ENCODE data around the gene CGREF1. TPM values are rescaled to one million over a fixed set of nuclear protein-coding genes. Genes with fewer than 3 reads are reported as not detected.

Gene CGREF1
- total RNA-seq, 1 donor from 2014 or later: 2.2 TPM

DNA sequence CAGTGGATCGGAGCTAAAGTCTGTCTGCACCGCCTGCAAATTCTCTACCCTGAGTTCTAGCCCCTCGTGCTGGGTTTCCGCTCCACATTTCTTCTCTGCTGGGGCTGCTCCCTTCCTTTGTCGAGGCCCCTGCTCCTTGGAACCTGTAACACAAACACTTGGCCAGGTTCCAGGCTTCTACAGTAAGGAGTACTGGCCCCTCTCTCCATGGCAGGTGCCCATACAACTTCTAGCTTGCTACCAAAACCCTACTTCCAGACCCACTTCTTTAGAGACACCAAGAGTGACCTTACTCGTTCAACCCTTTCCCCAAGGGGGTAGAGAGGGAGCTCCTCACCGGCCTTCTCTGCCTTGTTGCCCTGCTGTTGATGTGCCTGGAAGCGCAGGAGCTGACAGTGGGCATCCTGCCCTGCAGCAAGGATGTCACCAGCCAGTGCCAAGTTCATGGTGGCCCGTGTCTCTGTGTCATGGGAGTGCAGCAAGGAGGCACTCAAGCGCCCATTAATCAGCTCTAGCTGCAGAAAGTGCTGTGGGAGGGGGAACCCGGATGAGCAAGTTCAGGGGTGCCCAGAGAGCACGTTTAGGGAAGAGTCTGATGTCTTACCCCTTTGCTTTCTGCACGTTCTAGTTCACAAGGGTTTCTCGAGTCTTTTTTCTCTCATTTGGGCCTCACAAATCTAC, 14.4 kb upstream of the CGREF1 start:
- Histone ChIP-seq H3K27me3 (no peaks in the 10 kb centered on the region), H3K4me3 (peak overlapping the region; percentile 96 to 99), H3K4me1 (peaks cover 20% of the 10 kb centered on the region), H3K9me3 (no peaks in the 10 kb centered on the region), H3K27ac (peak overlapping the region; percentile 89), H3K36me3 (peaks cover 0 to 24% of the 10 kb centered on the region in 2 donors)
- no peak for DNase-seq (ENCODE audit: extremely low spot score in 2 of 2)
- no peak for TF ChIP-seq POLR2AphosphoS5 (IDR thresholded peaks at IDR 0.05; ENCODE audit: insufficient read depth in 1 of 2, low read depth in 1 of 2)
- no peak for TF ChIP-seq POLR2A (IDR thresholded peaks at IDR 0.05)
- TF ChIP-seq, protein P1, sequence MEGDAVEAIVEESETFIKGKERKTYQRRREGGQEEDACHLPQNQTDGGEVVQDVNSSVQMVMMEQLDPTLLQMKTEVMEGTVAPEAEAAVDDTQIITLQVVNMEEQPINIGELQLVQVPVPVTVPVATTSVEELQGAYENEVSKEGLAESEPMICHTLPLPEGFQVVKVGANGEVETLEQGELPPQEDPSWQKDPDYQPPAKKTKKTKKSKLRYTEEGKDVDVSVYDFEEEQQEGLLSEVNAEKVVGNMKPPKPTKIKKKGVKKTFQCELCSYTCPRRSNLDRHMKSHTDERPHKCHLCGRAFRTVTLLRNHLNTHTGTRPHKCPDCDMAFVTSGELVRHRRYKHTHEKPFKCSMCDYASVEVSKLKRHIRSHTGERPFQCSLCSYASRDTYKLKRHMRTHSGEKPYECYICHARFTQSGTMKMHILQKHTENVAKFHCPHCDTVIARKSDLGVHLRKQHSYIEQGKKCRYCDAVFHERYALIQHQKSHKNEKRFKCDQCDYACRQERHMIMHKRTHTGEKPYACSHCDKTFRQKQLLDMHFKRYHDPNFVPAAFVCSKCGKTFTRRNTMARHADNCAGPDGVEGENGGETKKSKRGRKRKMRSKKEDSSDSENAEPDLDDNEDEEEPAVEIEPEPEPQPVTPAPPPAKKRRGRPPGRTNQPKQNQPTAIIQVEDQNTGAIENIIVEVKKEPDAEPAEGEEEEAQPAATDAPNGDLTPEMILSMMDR (IDR thresholded peaks at IDR 0.05): no peak
- intact Hi-C loops (cut with DNase I): loop anchor here (5.0 kb wide), 1 partner anchor 54 kb away; no protein-coding TSS in a partner anchor

DNA sequence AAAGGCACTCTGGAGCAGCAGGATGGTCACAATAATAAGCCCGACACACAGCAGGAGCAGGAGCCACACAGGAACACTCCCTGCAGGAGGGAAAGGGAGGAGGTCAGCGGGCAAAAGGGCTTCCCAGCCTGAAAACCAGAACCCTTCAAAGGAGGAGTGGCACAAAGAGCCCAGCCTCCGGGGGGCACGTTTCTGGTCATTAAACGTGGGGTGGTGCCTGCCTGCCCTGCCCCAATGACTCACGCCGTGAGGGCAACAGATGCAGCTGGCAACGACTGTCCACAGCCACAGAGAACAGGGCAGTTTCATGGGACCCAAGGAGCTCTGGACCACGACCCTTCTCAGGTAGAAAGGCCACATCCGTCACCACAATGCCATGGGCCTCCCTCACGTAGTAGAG, 12.5 kb upstream of the CGREF1 start:
- Histone ChIP-seq H3K4me3 (no peak overlapping the region), H3K27me3 (no peaks in the 10 kb centered on the region), H3K36me3 (peaks cover 0 to 24% of the 10 kb centered on the region in 2 donors), H3K27ac (no peak overlapping the region), H3K9me3 (no peaks in the 10 kb centered on the region), H3K4me1 (peaks cover 20% of the 10 kb centered on the region)
- TF ChIP-seq POLR2A (IDR thresholded peaks at IDR 0.05) (no peak), POLR2AphosphoS5 (IDR thresholded peaks at IDR 0.05; ENCODE audit: insufficient read depth in 1 of 2, low read depth in 1 of 2) (no peak)
- intact Hi-C loops (cut with DNase I): loop anchor here (5.0 kb wide), 1 partner anchor 56 kb away; no protein-coding TSS in a partner anchor
- DNase-seq (ENCODE audit: extremely low spot score in 2 of 2): no peak

DNA sequence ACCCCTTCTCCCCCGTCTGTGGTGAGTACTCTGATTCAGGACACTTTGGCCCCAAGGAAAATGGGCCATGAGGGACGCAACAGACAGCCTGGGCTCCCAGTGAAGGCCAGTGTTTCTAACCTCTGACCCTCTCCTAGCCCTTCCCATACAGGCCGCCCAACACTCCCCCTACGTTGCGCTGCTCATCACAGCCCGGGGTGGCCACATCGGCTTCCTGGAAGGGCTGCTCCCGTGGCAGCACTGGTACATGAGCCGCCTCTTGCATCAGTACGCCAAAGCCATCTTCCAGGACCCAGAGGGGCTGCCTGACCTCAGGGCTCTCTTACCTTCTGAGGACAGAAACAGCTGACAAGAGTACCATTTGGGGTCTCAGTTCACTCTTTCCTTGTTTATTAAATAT, 11.5 kb upstream of the CGREF1 start:
- TF ChIP-seq POLR2A (IDR thresholded peaks at IDR 0.05) (no peak), POLR2AphosphoS5 (IDR thresholded peaks at IDR 0.05; ENCODE audit: insufficient read depth in 1 of 2, low read depth in 1 of 2) (no peak)
- TF ChIP-seq, protein P1 (IDR thresholded peaks at IDR 0.05): no peak
- intact Hi-C loops (cut with DNase I): loop anchor here (5.0 kb wide), 1 partner anchor 57 kb away; no protein-coding TSS in a partner anchor
- DNase-seq (ENCODE audit: extremely low spot score in 2 of 2): no peak

DNA sequence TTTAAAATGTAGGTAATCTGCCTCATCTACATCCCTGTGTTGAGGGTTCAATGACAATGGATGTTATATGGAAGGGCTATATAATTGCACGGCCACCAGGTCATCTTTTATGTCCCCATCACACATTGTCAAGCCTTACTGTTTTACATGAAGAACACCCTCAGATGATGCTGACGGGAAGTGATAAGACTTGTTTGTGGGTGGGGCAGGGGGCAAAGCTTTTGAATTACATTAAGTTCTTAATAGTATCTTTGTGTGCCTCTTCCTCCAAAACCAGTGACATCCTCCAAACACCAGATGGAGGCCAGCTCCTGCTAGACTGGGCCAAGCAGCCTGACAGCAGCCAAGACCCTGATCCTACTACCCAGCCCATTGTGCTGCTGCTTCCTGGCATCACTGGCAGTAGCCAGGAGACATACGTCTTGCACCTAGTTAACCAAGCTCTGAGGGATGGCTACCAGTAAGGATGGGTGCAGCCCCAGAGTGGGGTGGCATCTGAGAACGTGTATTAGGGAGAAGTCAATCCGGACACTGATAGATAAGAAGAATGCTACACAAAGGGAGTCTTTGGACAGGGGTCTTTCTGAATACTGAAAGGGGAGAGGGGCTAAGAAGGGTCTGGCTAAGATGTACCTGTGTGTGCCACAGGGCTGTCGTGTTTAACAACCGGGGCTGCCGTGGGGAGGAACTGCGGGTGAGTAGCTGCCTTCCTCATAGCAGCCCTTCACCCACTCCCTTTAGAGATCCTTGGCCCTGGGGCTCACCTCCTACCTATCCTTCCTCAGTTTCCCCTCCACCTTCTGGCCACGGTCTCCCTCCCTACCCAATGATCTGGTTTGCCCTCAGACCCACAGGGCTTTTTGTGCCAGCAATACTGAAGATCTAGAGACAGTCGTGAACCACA, 10.0 kb upstream of the CGREF1 start:
- Histone ChIP-seq H3K36me3 (peaks cover 0 to 24% of the 10 kb centered on the region in 2 donors), H3K9me3 (no peaks in the 10 kb centered on the region), H3K4me1 (peaks cover 19% of the 10 kb centered on the region), H3K4me3 (no peak overlapping the region), H3K27ac (no peak overlapping the region), H3K27me3 (no peaks in the 10 kb centered on the region)
- no peak for TF ChIP-seq POLR2AphosphoS5 (IDR thresholded peaks at IDR 0.05; ENCODE audit: insufficient read depth in 1 of 2, low read depth in 1 of 2)
- TF ChIP-seq, protein P1 (IDR thresholded peaks at IDR 0.05): no peak
- no peak for TF ChIP-seq POLR2A (IDR thresholded peaks at IDR 0.05)
- DNase-seq (ENCODE audit: extremely low spot score in 2 of 2): no peak
- intact Hi-C loops (cut with DNase I): no loop called here

More for the DNA sequence above, 11.5 kb upstream of the CGREF1 start:
- no peaks in the 10 kb centered on the region for H3K9me3 ChIP-seq
- no peak overlapping the region for H3K4me3 ChIP-seq
- H3K27ac ChIP-seq: no peak overlapping the region
- H3K36me3 ChIP-seq: peaks cover 0 to 24% of the 10 kb centered on the region in 2 donors
- peaks cover 20% of the 10 kb centered on the region for H3K4me1 ChIP-seq
- H3K27me3 ChIP-seq: no peaks in the 10 kb centered on the region

DNA sequence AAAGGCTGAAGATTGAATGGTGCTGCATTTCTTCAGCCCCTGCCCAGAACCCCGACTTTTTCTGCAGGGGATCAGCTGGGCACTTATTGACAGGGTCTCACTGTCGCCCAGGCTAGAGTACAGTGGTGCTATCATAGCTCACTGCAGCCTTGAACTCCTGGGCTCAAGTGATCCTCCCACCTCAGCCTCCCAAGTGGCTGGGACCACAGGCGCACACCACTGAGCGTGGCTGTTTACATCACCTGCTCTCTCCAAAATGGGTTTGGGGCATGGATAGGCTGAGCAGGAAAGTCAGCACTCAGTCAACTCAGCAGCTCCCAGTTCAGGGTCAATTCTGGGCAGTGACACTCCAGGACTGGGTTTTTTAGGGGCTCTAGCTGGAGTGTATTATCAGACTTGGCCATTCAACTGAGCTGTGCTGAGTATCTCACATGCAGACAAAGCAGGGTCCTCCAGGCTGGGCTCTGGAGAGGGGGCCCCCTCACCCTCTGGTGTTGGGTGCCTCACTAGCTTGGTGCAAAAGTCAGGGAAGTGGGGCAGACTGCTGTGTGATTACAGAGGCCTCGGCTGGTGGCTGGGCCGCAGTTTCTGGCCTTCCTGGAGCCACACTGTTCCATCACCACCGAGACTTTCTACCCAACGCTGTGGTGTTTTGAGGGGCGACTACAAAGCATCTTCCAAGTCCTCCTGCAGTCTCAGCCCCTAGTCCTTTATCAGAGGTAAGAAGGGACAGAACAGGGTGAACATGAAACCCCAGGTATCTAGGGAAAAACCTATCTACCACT, 9.1 kb upstream of the CGREF1 start:
- H3K4me3 ChIP-seq: no peak overlapping the region
- TF ChIP-seq POLR2AphosphoS5 (IDR thresholded peaks at IDR 0.05; ENCODE audit: insufficient read depth in 1 of 2, low read depth in 1 of 2) (no peak), POLR2A (IDR thresholded peaks at IDR 0.05) (no peak)
- TF ChIP-seq, protein P1 (IDR thresholded peaks at IDR 0.05): no peak
- H3K9me3 ChIP-seq: no peaks in the 10 kb centered on the region
- H3K4me1 ChIP-seq: peaks cover 11% of the 10 kb centered on the region
- H3K27ac ChIP-seq: no peak overlapping the region
- no peak for DNase-seq (ENCODE audit: extremely low spot score in 2 of 2)
- no peaks in the 10 kb centered on the region for H3K27me3 ChIP-seq
- H3K36me3 ChIP-seq: peaks cover 0 to 24% of the 10 kb centered on the region in 2 donors
- intact Hi-C loops (cut with DNase I): no loop called here
